C1 segment of cervical spinal cord (tissue), 14 donors: ENCODE results near the gene FGF18.
"Not testable (repeated sequence)": the region's sequence is repeated elsewhere in the genome, so short reads cannot be mapped to it uniquely, and the experiment has no call there.

Experiments
- DNase-seq, 14 donors: peaks; one replicate each; lab custom pipeline; 2025; lab: John Stamatoyannopoulos, UW

Gene FGF18

GRCh38 chr5:171418982-171419687 is at the start of gene FGF18:
Gene FGF18, plus strand, starts transcription at chr5:171419647. Its CDS starts 553 bp downstream, at chr5:171420200.
- no peak for DNase-seq

- DNase-seq, result no peak
Measured at GRCh38 chr5:171369898-171370297, 49.5 kb upstream of the FGF18 start.

GRCh38 chr5:171370881-171371280 is 48.6 kb upstream of the FGF18 start:
- DNase-seq, result not testable (repeated sequence)

- no peak for DNase-seq
Measured at GRCh38 chr5:171371326-171371725, 48.1 kb upstream of the FGF18 start.

GRCh38 chr5:171379961-171380360 is 39.5 kb upstream of the FGF18 start:
- no peak for DNase-seq

GRCh38 chr5:171384416-171384815 is 35.0 kb upstream of the FGF18 start:
- DNase-seq, result not testable (repeated sequence)

- not testable (repeated sequence) for DNase-seq
Measured at GRCh38 chr5:171384999-171385398, 34.4 kb upstream of the FGF18 start.

GRCh38 chr5:171386006-171386671 is 33.3 kb upstream of the FGF18 start:
- DNase-seq, result peak in 1 of 14 donors; percentile 4

GRCh38 chr5:171386861-171387344 is 32.5 kb upstream of the FGF18 start:
- DNase-seq, result peak in 2 of 14 donors; percentile 8 to 45

GRCh38 chr5:171387345-171387969 is 32.0 kb upstream of the FGF18 start, which contains the start of gene NPM1:
Gene NPM1, plus strand, starts transcription at chr5:171387849. Its CDS starts 100 bp downstream, at chr5:171387949.
- peak; percentile 78 to 99 (median 94) for DNase-seq

- DNase-seq, result peak in 13 of 14 donors; percentile 18 to 85 (median 67)
Measured at GRCh38 chr5:171387970-171388815, 31.3 kb upstream of the FGF18 start.

GRCh38 chr5:171388816-171389168 is 30.7 kb upstream of the FGF18 start:
- DNase-seq, result no peak

GRCh38 chr5:171390883-171391677 is 28.4 kb upstream of the FGF18 start:
- DNase-seq, result no peak

GRCh38 chr5:171391996-171392577 is 27.4 kb upstream of the FGF18 start:
- DNase-seq, result no peak

- no peak for DNase-seq
Measured at GRCh38 chr5:171392585-171393159, 26.8 kb upstream of the FGF18 start.

- no peak for DNase-seq
Measured at GRCh38 chr5:171395042-171395441, 24.4 kb upstream of the FGF18 start.

- not testable (repeated sequence) for DNase-seq
Measured at GRCh38 chr5:171396583-171396982, 22.9 kb upstream of the FGF18 start.

GRCh38 chr5:171397190-171397589 is 22.3 kb upstream of the FGF18 start:
- DNase-seq, result no peak

- no peak for DNase-seq
Measured at GRCh38 chr5:171397599-171397998, 21.8 kb upstream of the FGF18 start.

GRCh38 chr5:171398660-171399059 is 20.8 kb upstream of the FGF18 start:
- peak in 1 of 14 donors; percentile 10 for DNase-seq
